NCI-H128 (cell line): Measurements from ENCODE around the gene ANP32A.
"Not testable (repeated sequence)": the region's sequence is repeated elsewhere in the genome, so short reads cannot be mapped to it uniquely, and the experiment has no call there.

Source experiments
- DNase-seq: peaks from one replicate; lab custom pipeline; 2025; ENCODE audit not compliant: unreplicated experiment; lab: John Stamatoyannopoulos, UW

Gene ANP32A

DNA sequence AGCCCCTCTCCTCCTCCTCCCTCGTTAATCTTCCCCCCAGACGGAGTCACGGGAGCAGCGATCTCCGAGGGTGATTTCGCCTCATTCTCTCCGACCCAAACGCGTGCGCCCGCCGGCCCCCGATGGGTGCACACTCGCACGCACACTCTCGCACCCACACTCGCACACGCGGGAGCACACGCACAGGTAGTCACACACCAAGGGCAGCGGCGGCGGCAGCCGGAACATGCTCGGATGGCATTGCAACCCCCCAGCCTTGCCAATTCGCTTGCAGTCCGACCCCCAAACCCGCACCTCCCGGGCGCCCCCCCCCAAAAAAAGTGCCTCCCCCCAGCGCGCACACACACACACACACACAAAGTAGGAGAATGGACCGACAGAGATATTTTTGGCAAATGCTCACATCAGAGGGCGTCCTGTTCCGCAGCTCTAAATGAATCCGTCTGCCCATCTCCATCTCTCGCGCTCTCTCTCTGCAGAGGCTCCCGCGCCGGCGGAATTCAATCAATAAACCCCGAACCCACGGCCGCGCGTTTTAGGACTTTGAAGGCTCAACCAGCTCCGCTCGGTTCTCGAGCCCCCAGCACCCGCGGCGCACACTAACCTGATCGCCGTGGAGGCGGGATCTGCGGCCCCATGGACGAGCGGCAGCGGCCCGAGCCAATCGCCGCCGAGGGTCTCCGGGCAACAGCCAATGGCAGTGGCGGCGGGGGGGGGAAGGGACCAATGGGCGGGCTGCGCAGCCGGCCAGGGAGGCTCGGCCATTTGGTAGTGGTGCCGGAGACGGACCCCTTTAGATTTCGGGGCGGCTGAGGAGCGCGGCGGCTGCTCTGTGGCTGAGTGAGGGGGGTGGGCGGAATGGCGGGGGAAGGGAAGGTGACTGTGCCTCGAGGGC is at the start of gene ANP32A:
TSS of gene ANP32A (minus strand) at position 601 of the 895 bp plus-strand sequence. CDS start at position 457, 144 bp downstream.
- DNase-seq: peak; percentile 77

DNA sequence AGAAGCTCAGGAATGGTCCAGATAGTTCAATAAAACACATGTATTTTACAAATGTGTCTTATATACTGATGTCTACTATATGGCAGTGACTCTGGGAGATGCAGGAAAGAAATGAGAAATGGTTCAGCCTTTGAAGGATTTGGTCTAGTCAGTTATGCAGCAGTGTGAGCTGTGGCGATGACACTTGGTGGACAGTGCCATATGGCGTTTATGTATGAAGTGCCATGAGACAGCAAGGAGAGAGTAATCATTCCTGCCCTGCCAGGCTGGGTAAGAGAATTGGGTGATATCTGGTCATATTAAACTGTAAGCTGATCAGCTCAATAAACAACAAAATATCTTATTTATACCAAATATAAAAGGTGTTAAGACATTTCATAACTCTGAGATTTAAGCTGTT is 47.6 kb upstream of the ANP32A start:
- DNase-seq: no peak

DNA sequence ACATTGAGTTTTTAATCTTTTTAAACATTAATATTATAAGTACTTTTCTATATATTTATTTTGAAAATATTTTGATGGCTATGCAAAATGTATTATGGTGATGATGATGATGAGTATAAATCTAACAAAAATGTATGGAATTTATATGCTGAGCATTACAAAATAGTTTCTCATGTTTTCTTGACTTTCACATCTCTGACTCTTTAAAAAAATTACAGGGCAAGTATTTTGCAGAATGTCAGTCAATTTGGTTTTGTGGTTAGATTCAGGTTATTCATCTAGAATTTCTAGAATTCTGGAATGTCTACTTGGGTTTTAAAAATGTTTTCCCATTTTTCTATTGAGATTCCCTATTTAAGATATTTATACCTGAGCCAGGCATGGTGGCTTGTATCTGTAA is 41.7 kb upstream of the ANP32A start:
- no peak for DNase-seq

DNA sequence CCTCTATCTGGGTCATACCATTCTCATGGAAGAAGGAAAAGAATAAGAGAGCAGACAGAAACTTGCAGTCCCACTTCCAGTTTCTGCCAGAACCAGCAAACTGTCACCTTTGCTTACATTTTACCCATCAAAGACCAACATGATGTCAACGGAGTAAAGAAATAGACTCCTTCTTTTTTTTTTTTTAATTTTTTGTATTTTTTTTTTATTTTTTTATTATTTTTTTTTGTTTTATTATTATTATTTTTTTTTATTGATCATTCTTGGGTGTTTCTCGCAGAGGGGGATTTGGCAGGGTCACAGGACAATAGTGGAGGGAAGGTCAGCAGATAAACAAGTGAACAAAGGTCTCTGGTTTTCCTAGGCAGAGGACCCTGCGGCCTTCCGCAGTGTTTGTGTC is 38.0 kb upstream of the ANP32A start:
- DNase-seq: not testable (repeated sequence)

DNA sequence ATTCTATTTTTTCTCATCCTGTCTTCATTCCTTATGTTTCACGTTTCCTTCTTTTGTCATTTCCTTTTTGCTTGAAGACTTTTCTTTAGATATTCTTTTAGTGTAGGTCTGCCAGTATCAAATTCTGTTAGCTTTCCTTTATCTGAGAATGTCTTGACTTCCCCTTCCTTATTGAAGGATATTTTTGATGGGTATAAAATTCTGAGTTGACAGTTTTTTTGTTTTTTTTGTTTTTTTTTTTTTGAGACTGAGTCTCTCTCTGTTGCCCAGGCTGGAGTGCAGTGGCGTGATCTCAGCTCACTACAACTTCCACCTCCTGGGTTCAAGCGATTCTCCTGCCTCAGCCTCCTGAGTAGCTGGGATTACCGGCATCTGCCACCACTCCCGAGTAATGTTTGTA is 36.7 kb upstream of the ANP32A start:
- DNase-seq: not testable (repeated sequence)

DNA sequence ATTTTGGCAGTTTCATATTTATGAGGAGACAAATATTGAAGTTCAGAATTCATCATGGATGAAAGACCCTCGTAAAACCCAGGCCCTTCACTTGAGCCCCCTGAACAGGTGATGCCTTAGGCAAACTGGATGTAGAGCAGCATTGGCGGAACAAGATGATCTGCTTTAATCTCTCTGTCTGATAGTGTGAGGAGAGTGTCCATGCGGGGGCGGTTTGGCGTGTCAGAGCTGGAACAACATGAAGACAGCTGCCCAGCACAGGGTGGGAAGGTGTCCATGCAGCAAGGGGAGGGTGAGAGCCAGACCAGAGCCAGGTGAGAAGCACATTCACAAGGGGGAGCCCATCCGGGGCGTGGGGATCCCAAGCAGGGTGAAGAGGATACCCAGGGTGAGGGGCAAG is 31.8 kb upstream of the ANP32A start:
- DNase-seq: no peak

DNA sequence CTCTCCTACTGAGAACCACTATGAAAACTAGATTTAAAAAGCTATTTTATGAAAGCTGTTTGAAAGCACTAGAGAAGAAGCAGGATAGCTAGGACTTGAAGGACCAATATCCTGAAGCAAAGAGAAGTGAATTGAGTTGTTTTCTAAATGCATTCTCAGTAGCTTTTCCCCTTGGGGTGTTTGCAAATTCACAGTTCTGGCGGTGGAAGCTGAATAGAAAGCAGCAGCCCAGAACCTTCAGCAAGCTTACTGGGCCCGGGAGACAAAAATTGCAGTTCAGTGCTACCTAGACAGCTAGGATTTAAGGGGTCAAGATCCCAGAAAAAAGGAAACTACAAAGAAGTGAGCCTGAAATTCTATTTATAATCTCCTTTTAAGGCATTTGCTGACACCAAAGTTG is 31.3 kb upstream of the ANP32A start:
- DNase-seq: no peak

DNA sequence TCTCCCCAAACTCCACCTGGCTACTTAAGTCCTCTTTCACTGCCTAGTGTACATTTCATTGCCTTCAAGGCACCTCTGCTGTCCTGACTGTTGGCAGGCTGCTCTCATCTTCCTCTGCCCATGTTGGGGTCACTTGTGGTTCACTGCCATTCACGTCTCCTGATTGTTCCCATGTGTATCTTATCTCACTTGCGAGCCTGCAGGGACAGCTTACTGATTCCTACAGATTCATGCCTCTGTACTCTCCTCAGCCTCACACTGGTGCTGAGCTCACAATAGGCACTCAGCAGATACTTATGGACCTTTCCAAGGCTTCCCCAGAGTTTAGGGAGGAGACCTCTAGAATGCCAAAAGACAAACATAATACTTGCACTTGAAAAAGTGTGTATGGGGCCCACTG is 28.8 kb upstream of the ANP32A start:
- no peak for DNase-seq

DNA sequence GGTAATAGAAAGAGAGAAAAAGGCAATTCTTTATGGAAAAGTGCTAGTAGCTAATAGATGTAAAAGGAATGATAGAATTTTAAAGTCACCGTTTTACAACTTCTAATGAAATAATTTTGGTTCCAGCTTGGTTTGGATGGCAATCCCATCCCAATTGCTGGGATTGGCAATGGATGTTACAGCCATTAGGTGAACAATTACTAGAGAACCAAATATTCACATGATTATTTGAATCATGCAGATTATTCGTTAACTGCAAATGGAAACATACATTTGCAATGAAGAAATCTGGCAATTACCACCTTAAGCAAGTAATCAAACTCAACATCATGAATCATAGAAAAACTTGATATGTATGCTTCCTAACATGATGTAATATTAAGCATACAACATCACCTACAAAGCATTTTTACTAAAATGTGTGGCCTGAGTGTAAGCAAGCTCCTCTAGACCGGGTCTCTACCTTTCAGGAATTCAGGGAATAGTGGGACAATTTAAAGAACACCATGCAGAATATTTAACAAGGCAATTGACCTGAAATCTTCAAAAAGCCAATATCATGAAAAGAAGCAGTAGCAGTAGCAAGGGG is 26.2 kb upstream of the ANP32A start:
- DNase-seq: no peak

DNA sequence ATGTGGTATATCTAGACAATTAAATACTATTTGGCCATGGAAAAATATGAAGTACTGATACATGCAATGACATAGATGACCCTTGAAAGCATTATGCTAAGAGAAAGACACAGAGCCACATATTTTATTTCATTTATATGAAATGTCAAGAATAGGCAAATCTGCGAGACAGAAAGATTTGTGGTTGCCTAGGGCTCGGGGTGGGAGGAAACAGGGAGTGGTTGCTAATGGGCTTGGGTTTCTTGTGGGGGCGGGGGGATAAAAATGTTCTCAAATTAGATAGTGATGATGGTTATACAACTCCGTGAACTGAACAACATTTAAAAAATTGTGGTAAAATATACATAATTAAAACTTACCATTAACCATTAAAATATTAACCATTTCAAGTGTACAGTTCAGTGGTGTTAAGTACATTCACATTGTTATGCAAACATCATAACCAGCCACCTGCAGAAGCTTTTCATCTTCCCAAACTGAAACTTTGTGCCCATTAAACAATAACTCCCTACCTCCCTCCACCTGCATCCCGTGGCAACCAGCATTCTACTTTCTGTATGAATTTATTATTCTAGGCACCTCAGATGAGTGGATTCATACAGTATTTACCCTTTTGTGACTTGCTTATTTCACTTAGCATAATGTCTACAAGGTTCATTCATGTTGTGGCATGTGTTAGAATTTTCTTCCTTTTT is 24.3 kb upstream of the ANP32A start:
- DNase-seq: no peak

DNA sequence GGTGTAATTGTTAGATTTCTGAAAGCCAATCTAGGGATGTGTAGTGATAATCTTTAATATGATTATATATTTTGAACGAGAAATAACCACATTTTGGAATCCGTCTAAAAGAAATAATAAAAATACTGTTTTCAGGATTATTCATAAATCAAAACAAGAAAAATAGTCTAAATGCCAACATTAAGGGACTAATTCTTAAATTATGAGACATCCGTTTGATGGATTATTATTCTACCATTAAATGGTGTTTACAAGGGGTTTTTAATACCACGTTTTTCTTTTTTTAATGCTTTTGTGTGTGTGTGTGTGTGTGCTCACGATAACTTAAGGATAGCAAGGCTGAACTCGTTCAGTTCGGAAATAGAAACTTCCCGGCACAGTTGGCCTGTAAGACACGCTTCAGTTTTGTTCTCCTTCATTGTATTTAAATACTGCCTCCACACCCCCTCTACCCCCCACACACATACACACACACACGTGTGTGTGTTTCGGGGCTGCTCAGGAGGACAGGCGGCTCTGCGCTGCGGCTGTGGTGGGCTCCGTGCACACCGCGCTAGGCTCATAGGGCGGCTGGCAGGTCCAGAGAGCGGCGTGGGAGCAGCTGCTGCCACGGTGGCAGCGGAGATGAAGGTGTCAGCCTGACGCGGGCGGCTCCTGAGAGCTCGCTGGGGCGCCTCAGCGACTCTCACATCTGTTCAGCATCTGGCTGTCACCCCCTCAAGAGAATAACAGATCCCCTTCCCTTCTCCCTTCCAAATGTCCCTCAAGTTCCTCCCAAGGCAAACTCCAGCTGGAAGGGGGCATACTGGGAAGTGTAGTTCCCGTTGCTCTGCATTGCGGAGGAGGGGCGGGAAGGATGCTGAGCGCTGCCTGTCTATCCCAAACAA is 23.0 kb upstream of the ANP32A start:
- no peak for DNase-seq

DNA sequence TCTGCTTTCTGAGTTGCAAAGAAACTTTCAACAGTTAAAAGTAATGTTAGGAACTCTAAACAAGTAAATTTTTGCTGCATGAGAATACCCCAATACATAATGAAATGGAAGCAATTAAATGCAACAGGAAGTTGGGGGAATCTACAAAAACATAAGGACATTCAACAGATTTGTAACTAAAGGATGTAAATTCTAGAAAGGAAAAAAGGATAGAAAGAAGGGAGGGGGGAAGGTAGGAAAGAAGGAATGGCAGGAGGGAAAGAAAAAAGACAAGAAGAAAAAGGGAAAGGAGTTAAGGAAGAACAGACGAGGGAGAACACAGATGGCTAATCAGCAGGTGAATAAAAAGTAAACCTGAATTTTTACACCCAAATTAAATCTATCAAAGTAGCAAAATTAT is 22.3 kb upstream of the ANP32A start:
- DNase-seq: no peak

DNA sequence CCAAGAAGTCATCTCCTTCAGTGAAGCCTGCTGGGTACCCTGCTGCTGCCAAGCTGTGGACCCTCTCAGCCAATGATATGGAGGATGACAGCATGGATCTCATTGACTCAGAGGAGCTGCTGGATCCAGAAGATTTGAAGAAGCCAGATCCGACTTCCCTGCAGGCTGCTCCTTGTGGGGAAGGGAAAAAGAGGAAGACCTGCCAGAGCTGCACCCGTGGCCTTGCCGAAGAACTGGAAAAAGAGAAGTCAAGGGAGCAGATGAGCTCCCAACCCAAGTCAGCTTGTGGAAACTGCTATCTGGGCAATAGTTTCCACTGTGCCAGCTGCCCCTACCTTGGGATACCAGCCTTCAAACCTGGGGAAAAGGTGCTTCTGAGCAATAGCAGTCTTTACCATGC is 13.7 kb upstream of the ANP32A start:
- no peak for DNase-seq

DNA sequence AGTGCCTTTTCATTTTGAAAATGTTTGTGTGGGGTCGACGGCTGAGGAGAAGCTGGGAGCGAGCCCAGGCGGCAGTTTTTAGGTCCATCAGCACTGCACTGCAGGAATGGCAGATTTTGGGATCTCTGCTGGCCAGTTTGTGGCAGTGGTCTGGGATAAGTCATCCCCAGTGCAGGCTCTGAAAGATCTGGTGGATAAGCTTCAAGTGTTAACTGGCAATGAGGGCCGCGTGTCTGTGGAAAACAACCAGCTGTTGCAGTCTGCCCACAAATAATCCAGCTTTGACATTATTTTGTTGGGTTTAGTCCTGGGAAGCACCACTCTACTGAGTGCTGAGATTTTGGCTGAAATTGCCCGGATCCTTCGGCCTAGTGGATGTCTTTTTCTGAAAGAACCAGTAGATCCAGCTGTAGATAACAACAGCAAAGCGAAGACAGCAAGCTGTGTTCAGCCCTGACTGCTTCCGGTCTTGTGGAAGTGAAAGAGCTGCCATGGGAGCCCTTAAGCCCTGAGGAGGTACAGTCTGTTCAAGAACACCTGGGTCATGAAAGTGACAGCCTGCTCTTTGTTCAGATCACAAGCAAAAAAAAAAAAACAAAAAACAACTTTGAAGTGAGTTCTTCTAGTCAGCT is 13.1 kb upstream of the ANP32A start:
- no peak for DNase-seq

DNA sequence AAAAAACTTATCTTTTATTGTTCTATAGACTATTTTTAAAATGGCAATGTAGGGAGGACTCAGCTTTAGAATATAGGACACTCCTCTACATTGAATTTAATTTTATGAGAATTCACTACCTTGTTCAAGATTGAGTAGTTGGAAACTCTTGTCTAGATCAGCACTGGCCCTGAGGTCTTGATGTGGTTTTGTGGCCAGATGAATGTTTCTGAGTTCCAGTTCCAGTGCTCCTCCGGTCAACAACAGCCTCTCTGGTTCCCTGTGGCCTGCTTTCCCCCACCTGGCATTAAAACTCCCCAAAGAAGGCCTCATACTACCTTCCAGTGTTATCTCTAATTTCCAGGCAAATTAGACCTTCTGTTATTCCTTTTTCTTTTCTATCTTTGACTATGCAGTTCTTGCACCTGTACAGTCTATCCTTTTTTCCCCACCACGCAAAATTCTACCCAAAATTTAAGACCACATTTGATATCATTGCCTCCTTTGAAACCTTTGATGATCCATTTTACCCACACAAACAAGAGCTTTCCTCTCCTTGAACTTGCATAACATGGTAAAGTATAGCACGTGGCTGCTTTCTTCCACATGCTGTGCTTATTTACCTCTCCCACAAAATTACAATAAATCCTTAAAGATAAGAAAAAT is 9.6 kb upstream of the ANP32A start:
- DNase-seq: no peak

DNA sequence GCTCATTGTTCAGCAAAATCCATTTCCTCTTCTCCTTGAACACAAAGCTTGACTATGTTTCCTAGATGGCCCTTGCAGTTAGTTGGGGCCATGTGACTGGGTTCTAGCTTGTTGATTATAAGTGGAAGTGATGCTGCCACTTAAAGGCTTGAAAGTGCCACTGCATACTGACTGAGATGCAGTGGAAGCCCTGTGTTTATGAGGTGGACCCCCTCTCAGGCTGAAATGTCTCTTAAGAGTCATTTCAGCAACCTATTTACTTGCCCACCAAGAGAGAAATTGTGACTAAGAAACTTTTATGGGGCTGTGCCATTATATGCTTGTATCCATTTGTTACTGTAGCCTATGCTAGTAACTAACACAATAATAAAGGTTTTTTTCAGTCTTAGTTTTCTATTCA is 8.4 kb upstream of the ANP32A start:
- no peak for DNase-seq

DNA sequence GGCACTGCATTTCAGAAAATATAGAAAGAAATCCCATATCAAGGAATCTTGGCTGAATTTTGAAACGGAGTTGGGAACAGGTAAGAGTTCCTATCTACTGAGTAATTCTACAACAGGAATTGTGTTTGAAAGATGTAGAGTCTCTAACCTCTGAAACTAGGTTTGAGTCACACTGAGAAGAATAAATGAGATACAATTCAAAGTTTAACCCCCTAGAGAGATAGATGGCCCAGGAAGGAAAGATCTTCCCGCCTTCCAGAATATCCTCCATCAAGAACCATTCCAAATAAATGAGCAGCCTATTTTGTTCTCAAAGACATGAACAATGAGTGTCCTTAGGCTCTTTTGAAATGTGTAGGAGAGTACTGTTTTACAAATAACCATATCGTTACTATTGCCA is 2.9 kb upstream of the ANP32A start:
- no peak for DNase-seq

DNA sequence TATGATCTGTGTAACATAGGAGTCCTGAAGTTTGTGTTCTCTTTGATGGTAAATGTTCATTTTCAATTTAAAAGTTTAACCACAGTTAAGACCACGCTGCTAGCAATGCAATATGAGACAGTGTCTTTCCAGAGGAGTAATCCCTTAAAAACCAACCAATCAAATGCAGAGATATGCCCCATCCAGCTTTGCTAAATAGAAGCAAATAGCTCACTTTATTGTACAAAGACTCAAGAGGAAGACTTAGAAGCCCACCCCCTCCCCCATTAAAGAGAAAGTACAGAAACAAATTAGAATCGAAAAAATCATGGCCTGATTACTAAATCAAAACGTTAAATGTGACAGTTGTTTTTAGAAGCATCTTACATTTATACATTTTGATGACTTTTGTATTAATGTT is 2.1 kb upstream of the ANP32A start:
- no peak for DNase-seq

DNA sequence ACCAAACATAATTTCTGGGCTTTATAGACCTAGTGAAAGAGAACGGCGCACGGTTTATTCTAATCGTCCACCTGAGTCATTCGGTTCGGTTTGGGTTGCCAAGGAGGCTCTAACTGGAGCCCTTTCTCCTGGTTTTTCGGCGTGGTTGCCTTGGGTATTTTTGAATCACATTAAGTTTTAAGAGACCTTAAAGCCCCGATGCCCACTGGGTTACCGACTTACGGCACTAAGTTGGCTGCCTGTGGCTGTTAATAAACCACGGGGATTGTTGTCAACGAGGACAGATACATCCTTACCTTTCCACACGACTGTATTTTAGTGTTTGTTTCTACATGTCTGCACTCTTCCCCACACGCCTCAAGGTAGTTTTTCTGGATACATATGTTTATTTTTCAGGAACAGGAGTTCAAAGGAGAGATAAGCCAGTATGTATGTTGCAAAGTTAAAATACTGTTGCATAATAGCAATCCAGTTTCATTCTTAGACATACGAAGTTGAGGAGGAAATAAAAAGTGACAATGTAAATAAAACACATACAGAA is 1.2 kb upstream of the ANP32A start:
- DNase-seq: no peak
